Stimulated activated CD8-positive, alpha-beta memory T cell treated with anti-CD3 and anti-CD28 coated beads, Interleukin-4, amount 100 ng/mL, for 4 hours (primary cell): Measurements from ENCODE around the gene SLC25A17.
"Not testable (repeated sequence)": the region's sequence is repeated elsewhere in the genome, so short reads cannot be mapped to it uniquely, and the experiment has no call there.

Experiments
- DNase-seq, 2 donors: peaks; one replicate each; pipeline ENCODE4 v3.0.0-alpha.2; 2020; ENCODE audit warnings: low read depth in 2 of 2, low spot score in 1 of 2

SLC25A17 gene

DNA sequence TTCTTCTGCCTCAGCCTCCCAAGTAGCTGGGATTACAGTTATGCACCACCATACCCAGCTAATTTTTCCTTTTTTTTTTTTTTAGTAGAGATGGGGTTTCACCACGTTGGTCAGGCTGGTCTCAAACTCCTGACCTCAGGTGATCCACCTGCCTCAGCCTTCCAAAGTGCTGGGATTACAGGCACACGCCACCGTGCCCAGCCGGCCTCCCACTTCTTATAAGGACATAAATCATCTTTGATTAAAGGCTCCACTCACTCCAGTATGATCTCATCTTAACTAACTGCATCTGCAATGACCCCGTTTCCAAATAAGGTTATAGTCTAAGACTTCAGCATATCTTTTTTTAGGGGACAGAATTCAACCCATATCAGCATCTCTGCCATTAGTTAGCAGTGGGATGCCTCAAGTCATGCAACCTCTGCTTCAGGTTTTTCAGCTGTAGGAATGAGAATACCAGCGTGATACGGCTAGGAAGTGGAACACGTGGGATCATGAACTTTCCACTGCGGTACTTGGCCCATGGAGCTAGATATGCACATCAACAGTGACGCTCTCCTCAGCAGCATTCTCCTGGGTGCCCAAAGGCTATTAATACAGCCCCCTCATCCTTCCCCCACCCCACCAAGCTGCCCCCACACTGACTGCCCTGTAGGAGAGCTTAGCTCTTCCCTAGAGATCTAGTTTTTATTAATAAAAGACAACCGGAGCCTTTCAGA is 98.4 kb downstream of the SLC25A17 start:
- DNase-seq: no peak

DNA sequence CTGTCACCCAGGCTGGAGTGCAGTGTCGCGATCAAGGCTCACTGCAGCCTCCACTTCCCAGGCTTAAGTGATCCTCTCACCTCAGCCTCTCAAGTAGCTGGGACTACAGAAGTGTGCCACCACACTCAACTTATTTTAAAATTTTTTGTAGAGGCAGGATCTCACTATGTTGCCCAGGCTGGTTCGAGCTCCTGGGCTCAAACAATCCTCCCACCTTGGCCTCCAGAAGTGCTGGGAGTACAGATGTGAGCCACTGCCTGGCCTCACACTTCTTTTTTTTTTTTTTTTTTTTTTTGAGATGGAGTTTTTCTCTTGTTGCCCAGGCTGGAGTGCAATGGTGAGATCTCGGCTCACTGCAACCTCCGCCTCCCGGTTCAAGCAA is 99.0 kb downstream of the SLC25A17 start:
- DNase-seq: not testable (repeated sequence)
